Panc1 (cell line): ENCODE data around the gene PNMA6E. TPM values are rescaled to one million over a fixed set of nuclear protein-coding genes. Genes with fewer than 3 reads are reported as not detected.

ENCODE experiments used
- ATAC-seq: fragments of 200-7000 bp; cut with Tn5 transposase; 2 replicates; pipeline ENCODE4 v1.9.1; 2020; ENCODE audit warnings: mild to moderate bottlenecking, moderate library complexity
- BruUV-seq: library from RNA; stranded (reverse); fragments of 400-500 nt; replicated peaks from 2 replicates; lab custom pipeline; 2021; lab: Mats Ljungman, UMichigan
- CTCF ChIA-PET: fragments of 300-600 bp; sonication (Branson Sonifier 250); formaldehyde crosslinking; loops from one replicate; lab custom pipeline; 2022; ENCODE audit warnings: antibody characterized with exemption; lab: Charles Lee
- POLR2A ChIA-PET: fragments of 300-600 bp; sonication (Branson Sonifier 250); formaldehyde crosslinking; loops from one replicate; lab custom pipeline; 2022; ENCODE audit warnings: antibody characterized with exemption; lab: Charles Lee
- DNase-seq: peaks from one replicate; pipeline ENCODE4 v3.0.0-alpha.2; 2010; ENCODE audit warnings: low read depth, low spot score
- H3K27ac ChIP-seq: 2 replicates; pipeline ENCODE4 v1.5.1; 2011; ENCODE audit warnings: mild to moderate bottlenecking, low read length, inconsistent platforms
- H3K27me3 ChIP-seq: fragments of 200-500 bp; sonication (Bioruptor generic); 2 replicates; pipeline ENCODE4 v1.6.0; 2014; ENCODE audit warnings: low read length, inconsistent platforms; ENCODE audit not compliant: control insufficient read depth, insufficient read depth
- H3K36me3 ChIP-seq: fragments of 200-500 bp; sonication (Bioruptor generic); 2 replicates; pipeline ENCODE4 v1.5.1; 2014; ENCODE audit warnings: inconsistent platforms, mild to moderate bottlenecking, low read length, moderate library complexity; ENCODE audit not compliant: control insufficient read depth, insufficient read depth
- H3K4me1 ChIP-seq: 2 replicates; pipeline ENCODE4 v1.5.1; 2011; ENCODE audit warnings: inconsistent platforms, mild to moderate bottlenecking, low read length, moderate library complexity; ENCODE audit not compliant: control insufficient read depth, insufficient read depth
- H3K4me3 ChIP-seq, 2 experiments: 2 replicates each; pipeline ENCODE4 v1.5.1; 2011 to 2012; ENCODE audit warnings: low read depth in 2 of 2, low read length in 2 of 2, mild to moderate bottlenecking in 2 of 2, inconsistent platforms in 1 of 2, moderate library complexity in 1 of 2
- H3K9me3 ChIP-seq: fragments of 200-500 bp; sonication (Bioruptor generic); 2 replicates; pipeline ENCODE4 v1.5.1; 2014; ENCODE audit warnings: low read depth, mild to moderate bottlenecking, inconsistent platforms, low read length, moderate library complexity; ENCODE audit not compliant: control insufficient read depth, insufficient read depth
- CTCF ChIP-seq: fragments of 450-650 bp; IDR thresholded peaks from 2 replicates; pipeline ENCODE4 v1.5.1; 2017; ENCODE audit warnings: mild to moderate bottlenecking
- POLR2AphosphoS5 ChIP-seq: IDR thresholded peaks from 2 replicates; pipeline ENCODE4 v1.6.1; 2012; ENCODE audit warnings: mild to moderate bottlenecking, low read depth, low read length, moderate library complexity
- SIN3A ChIP-seq: IDR thresholded peaks from 2 replicates; pipeline ENCODE4 v1.6.1; 2012; ENCODE audit warnings: low read depth, mild to moderate bottlenecking, low read length, moderate library complexity, borderline replicate concordance; ENCODE audit not compliant: insufficient read depth
- TCF7L2 ChIP-seq: IDR thresholded peaks from 2 replicates; pipeline ENCODE4 v1.6.1; 2011; ENCODE audit warnings: mild to moderate bottlenecking, low read depth, low read length, inconsistent platforms
- in situ Hi-C: cut with HindIII; loops from 2 replicates; pipeline ENCODE4 v1.10.0; 2016; ENCODE audit warnings: low sequenced_read_pairs, low pct_unique_long_range_greater_than_20kb
- intact Hi-C: fragments of 100-400 bp; cut with micrococcal nuclease; formaldehyde crosslinking; loops from one replicate; pipeline ENCODE4 v1.10.0; 2022; ENCODE audit not compliant: unreplicated experiment
- total RNA-seq: library from RNA; stranded (reverse); gene quantifications from one replicate; pipeline ENCODE4 v1.2.1, GENCODE V29; 2021; ENCODE audit not compliant: unreplicated experiment
- TF ChIP-seq, protein P1 (sequence below), 2 experiments: IDR thresholded peaks; 2 replicates each; pipeline ENCODE4 v1.6.1; 2011 to 2012; ENCODE audit warnings: low read depth in 2 of 2, control low read depth in 1 of 2, low read length in 1 of 2, mild to moderate bottlenecking in 1 of 2, moderate library complexity in 1 of 2; ENCODE audit not compliant: insufficient read depth in 1 of 2

PNMA6E gene
- total RNA-seq, 1 experiment from 2014 or later, result not detected

DNA sequence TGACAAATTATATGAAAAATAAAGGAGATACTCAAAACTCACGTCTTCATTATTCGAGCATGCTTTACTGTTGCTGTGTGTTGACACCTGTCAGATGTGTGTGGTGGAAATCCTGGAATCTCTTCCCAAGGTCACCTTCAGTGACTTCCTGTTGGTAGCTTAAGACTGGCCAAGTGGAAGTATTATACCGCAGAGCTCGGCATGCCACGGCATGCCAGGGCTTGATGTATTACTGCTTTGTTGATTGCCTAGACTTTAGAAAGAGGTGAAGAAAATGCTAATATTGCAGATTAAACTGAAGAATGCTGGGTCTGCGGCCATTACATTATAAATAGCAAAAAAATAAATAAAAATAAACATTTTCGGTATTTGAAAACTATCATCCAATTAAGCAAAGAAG, 40.1 kb upstream of the PNMA6E start:
- in situ Hi-C loops, result no loop called here
- ATAC-seq (no peak), DNase-seq (no peak)

DNA sequence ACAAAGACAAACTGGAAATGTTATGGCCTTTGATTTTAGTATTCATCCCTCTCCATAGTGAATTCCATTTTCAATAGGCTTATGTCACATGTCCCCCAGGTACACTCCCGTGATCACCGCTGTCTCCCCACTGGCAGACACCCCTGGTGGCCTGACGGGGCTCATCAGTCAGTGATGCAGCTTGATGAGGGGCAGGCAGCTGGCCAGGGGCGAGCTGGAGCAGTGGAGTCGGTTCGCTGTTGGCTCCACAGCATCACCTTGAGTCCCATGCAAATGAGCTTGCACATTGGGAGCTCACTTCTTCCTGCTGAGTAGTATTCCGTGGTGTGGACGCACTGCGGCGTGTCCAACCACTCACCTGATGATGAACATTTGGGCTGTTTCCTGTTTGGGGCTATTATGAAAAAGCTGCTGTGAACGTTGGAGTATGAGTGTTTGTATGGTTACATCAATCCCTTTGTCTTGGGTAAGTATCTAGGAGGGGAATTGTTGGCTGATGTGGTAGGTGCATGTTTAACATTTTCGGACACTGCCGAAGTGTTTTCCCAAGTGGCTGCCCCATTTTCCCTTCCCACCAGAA, 39.5 kb upstream of the PNMA6E start:
- BruUV-seq, result no TSS peak
- no peaks in the 10 kb centered on the region for H3K36me3 ChIP-seq
- ATAC-seq, result no peak
- POLR2A ChIA-PET, result no interaction called here
- H3K27me3 ChIP-seq, result no peaks in the 10 kb centered on the region
- in situ Hi-C loops (no loop called here), intact Hi-C loops (no loop called here)
- H3K27ac ChIP-seq, result no peak overlapping the region
- no peak for DNase-seq
- no peak overlapping the region for H3K4me3 ChIP-seq
- no peaks in the 10 kb centered on the region for H3K4me1 ChIP-seq
- CTCF ChIA-PET, result no interaction called here
- H3K9me3 ChIP-seq, result no peaks in the 10 kb centered on the region
- TF ChIP-seq CTCF (no peak), POLR2AphosphoS5 (no peak), TCF7L2 (no peak)

More for the DNA sequence above, 40.1 kb upstream of the PNMA6E start:
- Histone ChIP-seq H3K4me3 (no peak overlapping the region), H3K4me1 (no peaks in the 10 kb centered on the region), H3K27me3 (no peaks in the 10 kb centered on the region), H3K27ac (no peak overlapping the region), H3K9me3 (no peaks in the 10 kb centered on the region), H3K36me3 (no peaks in the 10 kb centered on the region)
- ChIA-PET POLR2A (no interaction called here), CTCF (no interaction called here)
- intact Hi-C loops, result no loop called here
- no TSS peak for BruUV-seq
- TF ChIP-seq CTCF (no peak), SIN3A (no peak), POLR2AphosphoS5 (no peak), TCF7L2 (no peak)
- TF ChIP-seq, protein P1, sequence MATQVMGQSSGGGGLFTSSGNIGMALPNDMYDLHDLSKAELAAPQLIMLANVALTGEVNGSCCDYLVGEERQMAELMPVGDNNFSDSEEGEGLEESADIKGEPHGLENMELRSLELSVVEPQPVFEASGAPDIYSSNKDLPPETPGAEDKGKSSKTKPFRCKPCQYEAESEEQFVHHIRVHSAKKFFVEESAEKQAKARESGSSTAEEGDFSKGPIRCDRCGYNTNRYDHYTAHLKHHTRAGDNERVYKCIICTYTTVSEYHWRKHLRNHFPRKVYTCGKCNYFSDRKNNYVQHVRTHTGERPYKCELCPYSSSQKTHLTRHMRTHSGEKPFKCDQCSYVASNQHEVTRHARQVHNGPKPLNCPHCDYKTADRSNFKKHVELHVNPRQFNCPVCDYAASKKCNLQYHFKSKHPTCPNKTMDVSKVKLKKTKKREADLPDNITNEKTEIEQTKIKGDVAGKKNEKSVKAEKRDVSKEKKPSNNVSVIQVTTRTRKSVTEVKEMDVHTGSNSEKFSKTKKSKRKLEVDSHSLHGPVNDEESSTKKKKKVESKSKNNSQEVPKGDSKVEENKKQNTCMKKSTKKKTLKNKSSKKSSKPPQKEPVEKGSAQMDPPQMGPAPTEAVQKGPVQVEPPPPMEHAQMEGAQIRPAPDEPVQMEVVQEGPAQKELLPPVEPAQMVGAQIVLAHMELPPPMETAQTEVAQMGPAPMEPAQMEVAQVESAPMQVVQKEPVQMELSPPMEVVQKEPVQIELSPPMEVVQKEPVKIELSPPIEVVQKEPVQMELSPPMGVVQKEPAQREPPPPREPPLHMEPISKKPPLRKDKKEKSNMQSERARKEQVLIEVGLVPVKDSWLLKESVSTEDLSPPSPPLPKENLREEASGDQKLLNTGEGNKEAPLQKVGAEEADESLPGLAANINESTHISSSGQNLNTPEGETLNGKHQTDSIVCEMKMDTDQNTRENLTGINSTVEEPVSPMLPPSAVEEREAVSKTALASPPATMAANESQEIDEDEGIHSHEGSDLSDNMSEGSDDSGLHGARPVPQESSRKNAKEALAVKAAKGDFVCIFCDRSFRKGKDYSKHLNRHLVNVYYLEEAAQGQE (IDR thresholded peaks at IDR 0.05; ENCODE audit: insufficient read depth in 1 of 2, low read depth in 2 of 2, low read length in 1 of 2), result no peak
